NK-92 (cell line): ENCODE data around the gene RPEL1.

Experiments
- DNase-seq: peaks from one replicate; lab custom pipeline; 2025; ENCODE audit not compliant: unreplicated experiment; lab: John Stamatoyannopoulos, UW

RPEL1 gene

GRCh38 chr10:103278537-103278823 is 32.8 kb downstream of the RPEL1 start:
- no peak for DNase-seq

- DNase-seq = no peak
Measured at GRCh38 chr10:103278862-103279298, 33.2 kb downstream of the RPEL1 start.

DNA sequence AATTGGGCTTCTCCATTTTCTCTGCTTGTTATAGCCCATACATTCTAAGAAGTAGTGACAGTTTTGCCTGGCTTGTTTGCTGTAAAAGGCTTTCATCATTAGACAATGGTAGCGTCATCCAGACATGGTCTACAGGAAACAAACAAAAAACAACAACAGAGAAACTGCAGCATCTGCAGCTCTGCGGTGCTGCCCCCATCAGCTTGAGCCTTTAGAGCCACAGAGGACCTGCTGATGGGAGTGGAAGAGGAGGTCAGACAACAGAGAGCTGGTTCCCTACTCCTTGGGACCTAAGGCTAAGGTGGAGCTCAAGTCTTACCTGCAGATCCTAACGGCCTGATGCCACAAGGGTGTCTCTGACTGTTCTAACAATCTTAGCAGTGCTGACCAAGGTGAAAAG is 34.3 kb downstream of the RPEL1 start:
- no peak for DNase-seq

DNA sequence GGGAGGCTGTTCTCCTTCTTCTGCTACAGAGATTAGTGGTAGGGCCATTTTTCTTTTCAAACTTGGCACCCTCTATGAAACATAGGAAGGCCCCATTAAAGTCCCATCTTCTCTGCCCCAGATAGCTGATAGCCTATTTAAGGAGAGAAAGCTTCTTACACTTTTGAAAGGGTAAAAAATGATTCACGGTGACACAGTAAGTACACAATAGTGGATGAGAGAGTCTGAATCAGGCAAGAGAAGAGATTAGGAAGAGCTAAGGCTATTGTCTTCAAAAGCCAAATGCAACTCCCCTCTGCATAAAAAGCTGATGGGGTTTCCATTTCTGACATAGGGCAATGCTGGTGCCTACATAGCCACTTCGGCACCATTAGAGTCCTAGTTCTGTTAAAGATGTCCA is 34.8 kb downstream of the RPEL1 start:
- no peak for DNase-seq

- DNase-seq = no peak
Measured at GRCh38 chr10:103281753-103282152, 36.1 kb downstream of the RPEL1 start.

- no peak for DNase-seq
Measured at GRCh38 chr10:103282961-103283360, 37.3 kb downstream of the RPEL1 start.

DNA sequence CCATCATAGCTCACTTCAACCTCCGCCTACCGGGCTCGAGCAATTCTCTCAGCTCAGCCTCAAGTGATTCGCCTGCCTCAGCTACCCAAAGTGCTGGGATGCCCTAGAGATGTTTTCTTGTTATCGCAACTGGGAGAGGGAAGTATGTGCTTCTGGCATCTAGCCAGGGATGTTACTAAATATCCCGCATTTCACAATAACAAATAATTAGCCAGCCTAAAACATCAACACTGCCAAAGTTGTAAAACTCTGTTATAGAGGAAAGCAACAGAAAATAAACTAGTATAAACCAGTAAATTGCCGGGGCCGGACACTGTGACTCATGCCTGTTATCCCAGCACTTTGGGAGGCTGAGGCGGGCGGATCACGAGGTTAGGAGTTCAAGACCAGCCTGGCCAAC is 38.5 kb downstream of the RPEL1 start:
- no peak for DNase-seq

DNA sequence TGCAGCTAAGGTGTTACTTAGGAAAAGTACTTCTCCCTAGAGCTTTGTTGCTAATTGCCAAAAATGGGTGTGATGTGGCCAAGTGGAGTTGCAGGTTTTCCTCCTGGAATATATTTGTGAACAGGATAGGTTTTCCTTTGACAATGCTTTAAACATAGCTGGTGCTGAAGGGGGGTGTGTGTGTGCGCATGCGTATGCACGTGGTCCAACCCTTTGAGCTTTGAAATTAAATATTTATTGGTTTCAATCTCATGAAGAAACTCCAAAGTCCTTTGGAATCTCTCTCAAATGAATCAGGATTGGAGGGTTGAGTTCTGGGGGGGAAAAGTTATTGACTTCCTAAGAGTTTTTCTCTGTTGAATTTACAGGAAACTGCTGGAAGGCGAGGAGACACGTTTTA is 42.3 kb downstream of the RPEL1 start:
- no peak for DNase-seq

- DNase-seq = no peak
Measured at GRCh38 chr10:103291588-103291987, 45.9 kb downstream of the RPEL1 start.

DNA sequence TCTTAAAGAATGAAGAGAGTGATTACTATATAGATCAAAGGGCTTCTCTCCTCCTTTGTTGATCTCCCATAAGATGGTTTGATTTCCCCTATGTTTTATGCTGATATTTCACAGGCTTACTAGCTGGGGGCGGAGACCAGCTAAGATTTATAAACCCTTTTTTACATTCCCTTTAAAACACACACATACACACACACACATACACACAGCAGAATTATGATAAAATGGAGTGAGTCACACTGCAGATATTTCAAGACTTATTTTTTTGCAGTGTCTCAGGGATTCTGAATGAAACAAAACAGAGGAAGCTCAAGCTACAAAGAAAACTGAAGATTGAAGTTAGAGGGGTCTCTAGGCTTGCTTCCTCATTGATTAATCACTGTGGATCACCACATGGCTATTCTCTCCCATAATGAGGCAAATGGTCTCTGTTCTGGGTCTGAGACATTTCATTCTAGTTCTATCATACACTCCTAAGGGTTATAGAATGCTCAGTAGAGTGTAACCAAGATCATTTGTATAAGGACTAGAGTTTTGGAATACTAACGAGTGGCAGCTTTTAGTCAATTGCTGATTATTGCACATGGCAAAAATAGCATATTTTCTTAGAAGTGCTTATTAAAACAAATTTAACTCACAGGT is 49.8 kb downstream of the RPEL1 start:
- no peak for DNase-seq
